Measurements from ENCODE around the gene AACS. TPM values are rescaled to one million over a fixed set of nuclear protein-coding genes. Genes with fewer than 3 reads are reported as not detected.

Gene AACS
- polyA plus RNA-seq, 1 donor from 2014 or later, result 33.2 TPM

- Histone ChIP-seq H2AFZ (ENCODE audit: low read depth, low read length) (no peak overlapping the region), H3K79me2 (replicated peaks; ENCODE audit: insufficient read depth, low read length) (no peaks in the 10 kb centered on the region), H3K4me2 (ENCODE audit: low read length) (no peak overlapping the region), H3K4me3 (ENCODE audit: low read length) (no peak overlapping the region), H3K9ac (ENCODE audit: low read length) (no peak overlapping the region), H4K20me1 (ENCODE audit: insufficient read depth) (no peaks in the 10 kb centered on the region), H3K27me3 (ENCODE audit: insufficient read depth, low read depth, low read length) (no peaks in the 10 kb centered on the region), H3K9me2 (ENCODE audit: insufficient read depth, low read length) (no peaks in the 10 kb centered on the region), H3K27ac (ENCODE audit: low read length) (no peak overlapping the region), H3K36me3 (ENCODE audit: insufficient read depth, low read length) (no peaks in the 10 kb centered on the region), H3K9me3 (ENCODE audit: low read length) (no peaks in the 10 kb centered on the region), H3F3A (ENCODE audit: insufficient read depth, low read length, poor library complexity, severe bottlenecking) (no peaks in the 10 kb centered on the region)
- TF ChIP-seq SMC3 (conservative IDR thresholded peaks at IDR 0.05; ENCODE audit: poor library complexity) (no peak), CTCF (IDR thresholded peaks at IDR 0.05; ENCODE audit: poor library complexity, severe bottlenecking) (no peak)
These were observed 102.4 kb downstream of the AACS start for GRCh38 chr12:125167658-125168057.

GRCh38 chr12:125169451-125169850, 104.2 kb downstream of the AACS start:
- no peaks in the 10 kb centered on the region for H3F3A ChIP-seq (ENCODE audit: insufficient read depth, low read length, poor library complexity, severe bottlenecking)
- no peaks in the 10 kb centered on the region for H3K36me3 ChIP-seq (ENCODE audit: insufficient read depth, low read length)
- no peaks in the 10 kb centered on the region for H3K9me3 ChIP-seq (ENCODE audit: low read length)
- H3K27me3 ChIP-seq (ENCODE audit: insufficient read depth, low read depth, low read length), result no peaks in the 10 kb centered on the region
- no peak overlapping the region for H3K4me2 ChIP-seq (ENCODE audit: low read length)
- no peaks in the 10 kb centered on the region for H3K9me2 ChIP-seq (ENCODE audit: insufficient read depth, low read length)
- H3K27ac ChIP-seq (ENCODE audit: low read length), result no peak overlapping the region
- H2AFZ ChIP-seq (ENCODE audit: low read depth, low read length), result no peak overlapping the region
- H3K9ac ChIP-seq (ENCODE audit: low read length), result no peak overlapping the region
- TF ChIP-seq SMC3 (conservative IDR thresholded peaks at IDR 0.05; ENCODE audit: poor library complexity) (no peak), TAF1 (IDR thresholded peaks at IDR 0.05; ENCODE audit: low read depth) (no peak), MXI1 (conservative IDR thresholded peaks at IDR 0.05; ENCODE audit: poor library complexity, severe bottlenecking) (no peak), EP300 (conservative IDR thresholded peaks at IDR 0.05; ENCODE audit: poor library complexity, severe bottlenecking) (no peak), REST (IDR thresholded peaks at IDR 0.05; ENCODE audit: borderline replicate concordance) (no peak), POLR2AphosphoS5 (IDR thresholded peaks at IDR 0.05) (no peak), CTCF (IDR thresholded peaks at IDR 0.05; ENCODE audit: poor library complexity, severe bottlenecking) (no peak), EZH2 (IDR thresholded peaks at IDR 0.05; ENCODE audit: borderline replicate concordance, insufficient read depth, low read length, poor library complexity, severe bottlenecking) (no peak), RAD21 (conservative IDR thresholded peaks at IDR 0.05) (no peak)
- no peak overlapping the region for H3K4me3 ChIP-seq (ENCODE audit: low read length)
- no peaks in the 10 kb centered on the region for H3K79me2 ChIP-seq (replicated peaks; ENCODE audit: insufficient read depth, low read length)
- no peaks in the 10 kb centered on the region for H4K20me1 ChIP-seq (ENCODE audit: insufficient read depth)
